GM12874 (cell line): Measurements from ENCODE around the gene PLEKHF1.
A peak's percentile ranks its signal among the peaks of the same experiment; 100 is the strongest.

Experiments used
- CTCF ChIP-seq: IDR thresholded peaks from 2 replicates; pipeline ENCODE4 v1.5.1; 2011; ENCODE audit warnings: low read depth, mild to moderate bottlenecking, control low read depth, low read length, moderate library complexity; ENCODE audit not compliant: insufficient read depth

PLEKHF1 gene

GRCh38 chr19:29685326-29685725, 20.1 kb downstream of the PLEKHF1 start:
- TF ChIP-seq CTCF, result no peak

- TF ChIP-seq CTCF, result no peak
These were observed 21.1 kb downstream of the PLEKHF1 start for GRCh38 chr19:29686285-29686805.

GRCh38 chr19:29687244-29687896, 22.1 kb downstream of the PLEKHF1 start:
- TF ChIP-seq CTCF, result no peak

GRCh38 chr19:29687897-29688728, 22.9 kb downstream of the PLEKHF1 start:
- TF ChIP-seq CTCF, result no peak

GRCh38 chr19:29690842-29691241, 25.6 kb downstream of the PLEKHF1 start:
- peak; percentile 48 for TF ChIP-seq CTCF

GRCh38 chr19:29694161-29694560, 28.9 kb downstream of the PLEKHF1 start:
- no peak for TF ChIP-seq CTCF

- TF ChIP-seq CTCF, result peak; percentile 94
These were observed 29.7 kb downstream of the PLEKHF1 start for GRCh38 chr19:29694669-29695627.
